ENCODE results near the gene CHTF18.
"Not testable (repeated sequence)": the region's sequence is repeated elsewhere in the genome, so short reads cannot be mapped to it uniquely, and the experiment has no call there.

The CHTF18 gene

GRCh38 chr16:832652-833336 is 44.4 kb downstream of the CHTF18 start:
- no peak for DNase-seq

- DNase-seq: no peak
Measured at GRCh38 chr16:833411-833810, 45.0 kb downstream of the CHTF18 start.

GRCh38 chr16:835373-835772 is 47.0 kb downstream of the CHTF18 start:
- DNase-seq: no peak

GRCh38 chr16:836221-836620 is 47.8 kb downstream of the CHTF18 start:
- no peak for DNase-seq

- not testable (repeated sequence) for DNase-seq
Measured at GRCh38 chr16:836822-837221, 48.4 kb downstream of the CHTF18 start.

GRCh38 chr16:838741-839140 is 50.3 kb downstream of the CHTF18 start:
- DNase-seq: no peak

GRCh38 chr16:839643-840408 is 51.4 kb downstream of the CHTF18 start:
- DNase-seq: no peak

- DNase-seq: no peak
Measured at GRCh38 chr16:840561-841454, 52.4 kb downstream of the CHTF18 start.

GRCh38 chr16:841455-842060 is 53.1 kb downstream of the CHTF18 start:
- DNase-seq: no peak

- no peak for DNase-seq
Measured at GRCh38 chr16:842061-842476, 53.6 kb downstream of the CHTF18 start.

- DNase-seq: no peak
Measured at GRCh38 chr16:842711-843560, 54.5 kb downstream of the CHTF18 start.

- DNase-seq: no peak
Measured at GRCh38 chr16:843771-844170, 55.4 kb downstream of the CHTF18 start.

GRCh38 chr16:844638-845350 is 56.4 kb downstream of the CHTF18 start:
- no peak for DNase-seq

- DNase-seq: no peak
Measured at GRCh38 chr16:845351-845745, 56.9 kb downstream of the CHTF18 start.

- no peak for DNase-seq
Measured at GRCh38 chr16:847151-847550, 58.7 kb downstream of the CHTF18 start.

Data from NCI-H1417 treated with DMSO at 0.1 percent for 48 hours (cell line).